AG04450 (cell line): Measurements from ENCODE around the gene CTBP1. TPM values are rescaled to one million over a fixed set of nuclear protein-coding genes. Genes with fewer than 3 reads are reported as not detected.

Experiments used
- CTCF ChIA-PET: fragments of 300-600, 350-600 bp; formaldehyde crosslinking; extraction: SDS; loops from one replicate; lab custom pipeline; 2022; ENCODE audit warnings: antibody characterized with exemption, inconsistent platforms; lab: Charles Lee
- POLR2A ChIA-PET: fragments of 350-600 bp; formaldehyde crosslinking; extraction: SDS; loops from one replicate; lab custom pipeline; 2021; ENCODE audit warnings: antibody characterized with exemption, inconsistent platforms; lab: Yijun Ruan, JAX
- DNase-seq: peaks from one replicate; pipeline ENCODE4 v3.0.0-alpha.2; 2011; ENCODE audit warnings: low read depth, low spot score
- H3K27ac ChIP-seq: one replicate; pipeline ENCODE4 v1.5.1; 2012; ENCODE audit warnings: low read depth, low read length, control low read depth
- H3K27me3 ChIP-seq: one replicate; pipeline ENCODE4 v1.6.0; 2012; ENCODE audit warnings: low read length; ENCODE audit not compliant: control insufficient read depth, insufficient read depth
- H3K4me3 ChIP-seq: 2 replicates; pipeline ENCODE4 v1.5.1; 2011; ENCODE audit warnings: mild to moderate bottlenecking, low read depth, low read length, control low read depth
- H3K9me3 ChIP-seq: 2 replicates; pipeline ENCODE4 v1.5.1; 2012; ENCODE audit warnings: low read length; ENCODE audit not compliant: control insufficient read depth, insufficient read depth
- CTCF ChIP-seq: IDR thresholded peaks from 2 replicates; pipeline ENCODE4 v1.5.1; 2011; ENCODE audit warnings: low read depth, low read length, control low read depth, inconsistent platforms
- polyA plus RNA-seq: library from polyadenylated mRNA; depleted of rRNA; stranded (reverse); fragments of >200 nt; gene quantifications from 2 replicates; pipeline ENCODE4 v1.2.3, GENCODE V29; 2011

The CTBP1 gene
- polyA plus RNA-seq, 1 experiment, result 72.6 TPM

GRCh38 chr4:1296324-1297022 is 47.5 kb upstream of the CTBP1 start:
- no peak overlapping the region for H3K27ac ChIP-seq
- H3K4me3 ChIP-seq, result no peak overlapping the region
- DNase-seq, result no peak
- CTCF ChIA-PET, result no interaction called here
- no peaks in the 10 kb centered on the region for H3K27me3 ChIP-seq
- POLR2A ChIA-PET, result no interaction called here
- no peak for TF ChIP-seq CTCF
- no peaks in the 10 kb centered on the region for H3K9me3 ChIP-seq

GRCh38 chr4:1295405-1296055 is 46.6 kb upstream of the CTBP1 start:
- ChIA-PET CTCF (no interaction called here), POLR2A (no interaction called here)
- TF ChIP-seq CTCF, result no peak
- no peak overlapping the region for H3K27ac ChIP-seq
- no peaks in the 10 kb centered on the region for H3K9me3 ChIP-seq
- no peaks in the 10 kb centered on the region for H3K27me3 ChIP-seq
- no peak overlapping the region for H3K4me3 ChIP-seq
- DNase-seq, result no peak

- H3K9me3 ChIP-seq, result no peaks in the 10 kb centered on the region; the same call in 1 of the 2 replicates
- CTCF ChIA-PET, result no interaction called here
- no peak for TF ChIP-seq CTCF
- POLR2A ChIA-PET, result no interaction called here
- H3K4me3 ChIP-seq, result no peak overlapping the region
- DNase-seq, result no peak
- no peak overlapping the region for H3K27ac ChIP-seq
- no peaks in the 10 kb centered on the region for H3K27me3 ChIP-seq
Measured at GRCh38 chr4:1294891-1295290, 46.0 kb upstream of the CTBP1 start.

GRCh38 chr4:1294424-1294823 is 45.5 kb upstream of the CTBP1 start:
- Histone ChIP-seq H3K27ac (no peak overlapping the region), H3K27me3 (no peaks in the 10 kb centered on the region), H3K9me3 (no peaks in the 10 kb centered on the region; the same call in 1 of the 2 replicates), H3K4me3 (no peak overlapping the region)
- CTCF ChIA-PET, result no interaction called here
- no peak for DNase-seq
- POLR2A ChIA-PET, result no interaction called here
- no peak for TF ChIP-seq CTCF

- H3K27ac ChIP-seq, result no peak overlapping the region
- no peak for TF ChIP-seq CTCF
- H3K4me3 ChIP-seq, result no peak overlapping the region
- no peaks in the 10 kb centered on the region; the same call in 1 of the 2 replicates for H3K9me3 ChIP-seq
- CTCF ChIA-PET, result no interaction called here
- no peaks in the 10 kb centered on the region for H3K27me3 ChIP-seq
- no peak for DNase-seq
- POLR2A ChIA-PET, result no interaction called here
Measured at GRCh38 chr4:1293991-1294390, 45.1 kb upstream of the CTBP1 start.
